Measurements from ENCODE around the gene SPAG17.

SPAG17 gene

GRCh38 chr1:118185084-118185832 lies at the start of gene SPAG17:
Gene SPAG17 (minus strand): TSS chr1:118185228. CDS start chr1:118185157, 71 bp downstream.
- DNase-seq: peak; percentile 14

DNA sequence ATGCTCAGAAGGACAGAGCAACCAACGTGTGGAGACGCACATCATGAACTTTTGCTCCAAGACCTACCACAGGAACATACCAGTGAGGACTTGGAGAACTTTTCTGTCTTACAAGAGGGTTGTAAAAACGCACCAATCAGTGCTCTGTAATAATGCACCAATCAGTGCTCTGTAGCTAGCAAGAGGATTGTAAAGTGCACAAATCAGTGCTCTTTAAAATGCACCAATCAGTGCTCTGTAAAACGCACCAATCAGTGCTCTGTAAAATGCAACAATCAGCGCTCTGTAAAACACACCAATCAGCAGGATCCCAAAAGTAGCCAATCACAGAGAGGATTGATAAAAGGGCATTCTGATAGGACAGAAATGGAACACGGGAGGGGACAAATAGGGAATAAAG lies 40.4 kb upstream of the SPAG17 start:
- DNase-seq: no peak

GRCh38 chr1:118223426-118223825 lies 38.4 kb upstream of the SPAG17 start:
- DNase-seq: no peak

- DNase-seq: no peak
Observed at GRCh38 chr1:118219438-118219837, 34.4 kb upstream of the SPAG17 start.

- DNase-seq: no peak
Observed at GRCh38 chr1:118217141-118217838, 32.3 kb upstream of the SPAG17 start.

GRCh38 chr1:118214866-118215265 lies 29.8 kb upstream of the SPAG17 start:
- no peak for DNase-seq

- DNase-seq: no peak
Observed at GRCh38 chr1:118210723-118211110, 25.7 kb upstream of the SPAG17 start.

- no peak for DNase-seq
Observed at GRCh38 chr1:118210051-118210722, 25.2 kb upstream of the SPAG17 start.

- no peak for DNase-seq
Observed at GRCh38 chr1:118209648-118210047, 24.6 kb upstream of the SPAG17 start.

DNA sequence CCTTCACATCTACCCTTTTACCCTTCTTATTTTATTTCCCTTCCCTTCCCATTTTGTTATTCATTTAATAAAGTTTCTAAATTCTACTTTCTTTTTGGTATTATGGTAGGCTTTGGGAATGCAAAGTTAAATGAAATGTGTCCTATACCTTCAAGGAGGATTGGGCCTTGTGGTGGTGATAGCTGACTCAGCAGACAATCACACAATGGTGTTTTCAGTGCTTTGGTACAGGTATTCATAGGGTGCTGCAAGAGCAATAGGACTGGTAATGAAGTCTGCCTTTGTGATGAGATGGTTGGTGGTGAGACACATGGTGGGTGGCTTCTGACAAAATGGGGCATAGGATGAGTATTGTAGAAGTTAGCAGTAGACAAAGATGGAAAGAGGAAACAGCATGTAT lies 21.9 kb upstream of the SPAG17 start:
- no peak for DNase-seq

DNA sequence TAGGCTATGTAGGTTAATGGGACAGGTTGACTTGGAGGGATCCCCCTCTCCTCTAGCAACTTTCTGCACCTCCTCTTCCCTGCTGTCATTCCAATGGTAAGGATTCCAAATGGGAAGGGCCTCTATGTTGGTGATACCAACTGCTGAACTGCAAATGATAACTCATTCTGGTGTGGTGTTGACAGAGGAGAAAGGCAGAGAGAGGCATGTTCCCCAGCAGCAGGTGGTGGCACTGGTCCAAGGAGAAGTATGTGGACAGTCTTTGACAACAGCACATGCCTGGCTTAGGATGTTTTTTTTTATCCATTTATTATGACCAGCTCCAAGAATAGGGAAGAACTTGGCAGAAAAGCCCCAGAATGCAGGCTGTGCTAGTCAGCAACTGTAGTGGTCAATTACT lies 19.6 kb upstream of the SPAG17 start:
- no peak for DNase-seq

GRCh38 chr1:118204105-118204504 lies 19.1 kb upstream of the SPAG17 start:
- no peak for DNase-seq

- DNase-seq: no peak
Observed at GRCh38 chr1:118202076-118202608, 17.1 kb upstream of the SPAG17 start.

- DNase-seq: no peak
Observed at GRCh38 chr1:118201524-118201923, 16.5 kb upstream of the SPAG17 start.

DNA sequence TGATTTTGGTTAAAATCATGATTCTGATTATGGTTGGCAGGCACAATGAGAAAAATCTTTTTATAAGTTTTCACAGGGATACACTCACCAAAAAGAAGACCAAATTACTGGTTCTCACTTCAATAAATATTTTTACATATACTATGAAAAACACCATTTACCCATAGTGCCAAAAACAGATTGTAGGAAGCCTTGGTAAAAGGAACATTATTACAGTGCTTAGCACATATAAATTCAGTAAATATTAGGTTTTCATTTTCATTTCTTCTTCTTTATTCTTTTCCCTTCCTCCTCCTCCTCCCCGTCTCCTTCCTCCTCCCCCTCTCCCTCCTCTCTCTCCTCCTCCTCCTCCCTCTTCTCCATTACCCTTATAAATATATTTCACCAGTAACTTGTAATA lies 15.8 kb upstream of the SPAG17 start:
- DNase-seq: no peak

DNA sequence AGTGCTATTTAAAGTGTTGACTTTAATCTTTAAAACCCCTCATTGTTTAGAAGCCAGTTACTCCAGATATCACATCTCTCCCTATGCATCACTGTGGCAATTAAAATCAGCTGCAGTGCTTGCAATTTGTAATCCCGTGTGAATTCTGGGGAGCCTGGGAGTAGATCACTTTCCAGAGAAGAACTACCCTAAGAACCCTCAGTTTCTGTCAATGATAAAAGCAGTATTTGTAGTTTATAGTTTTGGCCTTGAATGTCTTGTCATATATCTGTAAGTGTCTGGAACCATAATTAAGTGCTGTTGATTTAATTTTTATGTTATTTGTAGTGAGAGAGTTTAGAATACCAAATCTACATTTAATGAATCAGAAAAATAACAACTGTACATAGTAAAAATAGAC lies 5.5 kb upstream of the SPAG17 start:
- DNase-seq: no peak

GRCh38 chr1:118189564-118189963 lies 4.5 kb upstream of the SPAG17 start:
- no peak for DNase-seq

DNA sequence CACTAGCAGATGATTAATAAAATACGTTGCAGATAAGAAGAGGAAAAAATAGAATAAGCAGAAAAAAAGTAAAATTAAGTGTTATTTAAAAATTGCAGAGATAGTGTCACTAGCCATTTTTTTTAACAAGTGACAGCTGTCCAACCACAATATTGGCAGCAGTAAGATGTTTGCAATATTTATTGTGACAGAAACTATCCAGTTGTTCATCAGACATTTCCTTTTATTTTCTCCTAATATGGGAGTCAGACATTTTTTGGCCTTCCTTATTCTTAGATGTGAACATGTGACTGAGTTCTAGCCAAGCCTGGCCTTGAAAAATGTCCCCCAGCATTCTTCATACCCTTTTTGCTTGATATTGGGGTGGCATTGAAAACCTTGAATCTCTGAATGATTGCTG lies 3.4 kb upstream of the SPAG17 start:
- DNase-seq: no peak

- no peak for DNase-seq
Observed at GRCh38 chr1:118186026-118186425, 998 bp upstream of the SPAG17 start.

DNA sequence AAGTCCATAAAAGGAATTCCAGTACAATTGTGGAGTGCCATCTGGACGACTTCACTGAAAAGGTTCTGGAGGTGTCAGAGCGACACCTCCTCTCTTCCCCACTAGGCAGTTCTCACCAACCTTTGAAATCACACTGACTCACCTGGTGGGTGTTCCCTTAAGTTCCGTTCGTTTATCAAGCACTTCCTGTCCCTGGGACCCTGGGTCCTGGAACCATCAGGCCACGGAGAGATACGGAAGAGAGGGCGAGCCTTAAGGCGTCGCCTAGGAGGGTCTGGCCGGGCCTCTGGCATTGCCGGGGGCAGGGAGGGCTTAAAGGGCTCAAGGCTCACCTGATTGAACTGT lies 317 bp downstream of the SPAG17 start:
- DNase-seq: no peak

DNA sequence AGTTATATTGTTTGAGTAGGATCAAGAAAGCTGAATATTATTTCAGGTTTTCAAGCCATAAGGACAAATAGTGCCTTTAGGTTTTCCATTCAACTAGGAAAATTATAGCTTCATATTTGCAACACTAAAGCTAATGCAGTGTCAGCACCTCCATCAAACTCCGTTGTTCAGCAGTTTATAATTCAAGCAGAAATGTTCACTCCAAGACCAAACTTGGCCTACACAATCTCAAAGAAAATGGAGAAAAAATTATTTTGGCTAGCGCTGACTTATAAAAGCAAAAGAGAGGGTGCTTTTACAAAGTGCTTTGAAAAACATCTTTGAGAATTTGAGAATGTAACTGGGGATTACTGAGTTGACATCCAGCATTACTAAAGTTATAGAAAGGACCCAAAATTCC lies 1.4 kb downstream of the SPAG17 start:
- no peak for DNase-seq

DNA sequence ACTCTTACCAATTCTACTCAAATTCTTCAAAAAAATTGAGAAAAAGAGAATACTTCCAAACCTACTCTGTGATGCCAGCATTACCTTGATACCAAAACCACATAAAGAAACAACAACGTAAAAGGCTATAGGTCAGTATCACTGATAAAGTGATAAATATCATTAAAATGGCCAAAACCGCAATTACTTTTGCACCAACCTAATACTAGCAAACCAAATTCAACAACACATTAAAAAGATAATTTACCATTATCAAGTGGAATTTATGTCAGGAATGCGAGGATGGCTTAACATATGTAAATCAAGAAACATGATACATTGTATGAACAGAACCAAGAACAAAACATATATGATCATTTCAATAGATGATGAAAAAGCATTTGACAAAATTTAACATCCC lies 7.0 kb downstream of the SPAG17 start:
- DNase-seq: no peak

DNA sequence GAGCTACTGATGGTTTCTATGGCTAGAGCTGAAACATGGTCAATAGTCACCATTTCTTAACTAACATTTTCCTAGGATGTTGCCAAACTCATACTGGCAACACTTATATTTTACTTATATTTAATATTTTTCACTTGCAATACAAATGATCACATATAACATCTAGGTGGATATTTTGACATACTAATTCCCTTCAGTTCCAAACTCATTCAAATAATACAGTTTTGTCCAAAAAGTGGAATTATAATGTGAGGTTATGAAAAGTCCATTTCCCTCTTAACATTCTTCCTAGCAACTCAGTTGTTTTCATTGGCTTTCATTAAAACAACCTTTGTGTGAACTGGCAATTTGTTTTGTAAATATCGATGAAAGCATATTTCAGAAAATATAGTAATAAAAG lies 16.0 kb downstream of the SPAG17 start:
- DNase-seq: no peak

DNA sequence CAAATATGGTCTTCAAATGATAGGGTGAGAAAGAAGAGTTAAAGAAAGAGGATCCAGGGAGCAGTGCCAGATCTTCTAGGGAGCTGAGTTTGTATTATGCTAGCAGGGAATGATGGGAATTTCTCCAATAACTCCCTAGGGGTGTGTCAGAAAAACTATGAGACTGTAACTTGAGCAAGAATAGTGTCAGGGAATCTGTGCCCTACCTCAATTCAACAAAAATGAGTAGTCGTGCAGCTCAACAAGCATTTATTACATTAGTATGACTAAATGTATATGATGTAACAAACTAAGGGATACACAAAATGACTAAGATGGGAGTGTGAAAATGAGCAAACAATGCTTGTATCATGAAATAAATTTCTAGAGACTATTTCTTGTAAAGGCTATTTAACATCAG lies 24.2 kb downstream of the SPAG17 start:
- no peak for DNase-seq
